NCI-H1694 treated with DMSO at 0.1 percent for 48 hours (cell line): ENCODE results near the gene MAP2K7.
"Not testable (repeated sequence)": the region's sequence is repeated elsewhere in the genome, so short reads cannot be mapped to it uniquely, and the experiment has no call there.

ENCODE experiments used
- DNase-seq: peaks from one replicate; lab custom pipeline; 2025; lab: John Stamatoyannopoulos, UW

MAP2K7 gene

GRCh38 chr19:7883796-7884570, 19.7 kb upstream of the MAP2K7 start:
- DNase-seq: no peak

GRCh38 chr19:7885818-7886217, 17.9 kb upstream of the MAP2K7 start:
- DNase-seq: no peak

GRCh38 chr19:7887408-7888144, 16.1 kb upstream of the MAP2K7 start:
- DNase-seq: no peak

GRCh38 chr19:7888145-7888825, 15.4 kb upstream of the MAP2K7 start, which contains the start of gene LRRC8E:
Gene LRRC8E (plus strand): TSS chr19:7888510. CDS start chr19:7895604, 7,094 bp downstream.
- DNase-seq: no peak

- no peak for DNase-seq
These were observed 14.9 kb upstream of the MAP2K7 start for GRCh38 chr19:7888826-7889217.

- DNase-seq: not testable (repeated sequence)
These were observed 10.1 kb upstream of the MAP2K7 start for GRCh38 chr19:7893362-7894101.

GRCh38 chr19:7894612-7895309, 8.9 kb upstream of the MAP2K7 start:
- DNase-seq: no peak

- no peak for DNase-seq
These were observed 8.1 kb upstream of the MAP2K7 start for GRCh38 chr19:7895565-7895964.

- DNase-seq: no peak
These were observed 6.4 kb upstream of the MAP2K7 start for GRCh38 chr19:7897292-7897691.

GRCh38 chr19:7898967-7899366, 4.7 kb upstream of the MAP2K7 start:
- DNase-seq: no peak

- no peak for DNase-seq
These were observed 3.8 kb upstream of the MAP2K7 start for GRCh38 chr19:7899751-7900378.

GRCh38 chr19:7900401-7900870, 3.2 kb upstream of the MAP2K7 start:
- no peak for DNase-seq

GRCh38 chr19:7900931-7901330, 2.7 kb upstream of the MAP2K7 start:
- DNase-seq: no peak

GRCh38 chr19:7901337-7901736, 2.3 kb upstream of the MAP2K7 start:
- no peak for DNase-seq

GRCh38 chr19:7902796-7903243, 857 bp upstream of the MAP2K7 start:
- no peak for DNase-seq

- DNase-seq: no peak
These were observed 670 bp downstream of the MAP2K7 start for GRCh38 chr19:7904074-7905020.

- no peak for DNase-seq
These were observed 1.6 kb downstream of the MAP2K7 start for GRCh38 chr19:7905268-7905667.

- DNase-seq: no peak
These were observed 2.2 kb downstream of the MAP2K7 start for GRCh38 chr19:7905859-7906258.

- no peak for DNase-seq
These were observed 3.4 kb downstream of the MAP2K7 start for GRCh38 chr19:7907122-7907521.

GRCh38 chr19:7907544-7907943, 3.9 kb downstream of the MAP2K7 start:
- DNase-seq: no peak
